Measurements from ENCODE around the gene UNKL. TPM values are rescaled to one million over a fixed set of nuclear protein-coding genes. Genes with fewer than 3 reads are reported as not detected.
"Not testable (repeated sequence)": the region's sequence is repeated elsewhere in the genome, so short reads cannot be mapped to it uniquely, and the experiment has no call there.

Gene UNKL
- total RNA-seq, 1 experiment from 2014 or later, result 112 TPM

- intact Hi-C loops (cut with micrococcal nuclease; ENCODE audit: unreplicated experiment), result no loop called here
- no peaks in the 10 kb centered on the region for H3K36me3 ChIP-seq (ENCODE audit: low read depth)
- ChIA-PET CTCF (no interaction called here), POLR2A (ENCODE audit: unreplicated experiment) (no interaction called here)
- no peak overlapping the region for H3K4me2 ChIP-seq
- no peak overlapping the region for H3K4me3 ChIP-seq
- no peak overlapping the region for H3K27ac ChIP-seq
- no peaks in the 10 kb centered on the region for H3K79me2 ChIP-seq (ENCODE audit: low read depth)
- no peak for DNase-seq
- H2AFZ ChIP-seq, result no peak overlapping the region
- H3K9me3 ChIP-seq (ENCODE audit: insufficient read depth, low read depth), result no peaks in the 10 kb centered on the region
- no peaks in the 10 kb centered on the region for H3F3A ChIP-seq (ENCODE audit: insufficient read depth, low read depth)
- H3K27me3 ChIP-seq (ENCODE audit: insufficient read depth, low read depth), result no peaks in the 10 kb centered on the region
- TF ChIP-seq EZH2 (IDR thresholded peaks at IDR 0.05; ENCODE audit: low read depth) (no peak), CTCF (conservative IDR thresholded peaks at IDR 0.05) (no peak)
- no peaks in the 10 kb centered on the region for H3K4me1 ChIP-seq (replicated peaks; ENCODE audit: insufficient read depth)
- H3K9me2 ChIP-seq (ENCODE audit: insufficient read depth), result no peaks in the 10 kb centered on the region
- H4K20me1 ChIP-seq (ENCODE audit: insufficient read depth), result no peaks in the 10 kb centered on the region
- BruUV-seq (replicated peaks), result no TSS peak
Observed at GRCh38 chr16:1443403-1443973, 29.0 kb upstream of the UNKL start.

- Histone ChIP-seq H3K4me2 (no peak overlapping the region), H3K4me3 (no peak overlapping the region), H3K9me3 (ENCODE audit: insufficient read depth, low read depth) (no peaks in the 10 kb centered on the region), H2AFZ (no peak overlapping the region), H3F3A (ENCODE audit: insufficient read depth, low read depth) (no peaks in the 10 kb centered on the region), H3K36me3 (ENCODE audit: low read depth) (no peaks in the 10 kb centered on the region), H3K4me1 (replicated peaks; ENCODE audit: insufficient read depth) (no peaks in the 10 kb centered on the region), H3K9me2 (ENCODE audit: insufficient read depth) (no peaks in the 10 kb centered on the region), H4K20me1 (ENCODE audit: insufficient read depth) (no peaks in the 10 kb centered on the region), H3K27ac (no peak overlapping the region), H3K27me3 (ENCODE audit: insufficient read depth, low read depth) (no peaks in the 10 kb centered on the region), H3K79me2 (ENCODE audit: low read depth) (no peaks in the 10 kb centered on the region)
- intact Hi-C loops (cut with micrococcal nuclease; ENCODE audit: unreplicated experiment), result no loop called here
- POLR2A ChIA-PET (ENCODE audit: unreplicated experiment), result no interaction called here
- no peak for DNase-seq
- BruUV-seq (replicated peaks), result no TSS peak
- CTCF ChIA-PET, result no interaction called here
- TF ChIP-seq CTCF (conservative IDR thresholded peaks at IDR 0.05), result no peak
Observed at GRCh38 chr16:1442697-1443096, 28.2 kb upstream of the UNKL start.

GRCh38 chr16:1441391-1441829, 26.9 kb upstream of the UNKL start:
- no peaks in the 10 kb centered on the region for H3K27me3 ChIP-seq (ENCODE audit: insufficient read depth, low read depth)
- no peak overlapping the region for H2AFZ ChIP-seq
- BruUV-seq (replicated peaks), result no TSS peak
- H3K4me1 ChIP-seq (replicated peaks; ENCODE audit: insufficient read depth), result no peaks in the 10 kb centered on the region
- H3K9me3 ChIP-seq (ENCODE audit: insufficient read depth, low read depth), result no peaks in the 10 kb centered on the region
- CTCF ChIA-PET, result interaction anchor here (0.5 kb wide), 1 partner anchor 382 kb away, joined by 6 read pairs; no protein-coding TSS in a partner anchor
- H3K4me2 ChIP-seq, result no peak overlapping the region
- POLR2A ChIA-PET (ENCODE audit: unreplicated experiment), result no interaction called here
- no peaks in the 10 kb centered on the region for H3F3A ChIP-seq (ENCODE audit: insufficient read depth, low read depth)
- TF ChIP-seq EZH2 (IDR thresholded peaks at IDR 0.05; ENCODE audit: low read depth), result no peak
- TF ChIP-seq CTCF (conservative IDR thresholded peaks at IDR 0.05), result no peak
- no peak for DNase-seq
- no peak overlapping the region for H3K4me3 ChIP-seq
- H3K27ac ChIP-seq, result no peak overlapping the region
- H3K79me2 ChIP-seq (ENCODE audit: low read depth), result no peaks in the 10 kb centered on the region
- intact Hi-C loops (cut with micrococcal nuclease; ENCODE audit: unreplicated experiment), result no loop called here
- no peaks in the 10 kb centered on the region for H4K20me1 ChIP-seq (ENCODE audit: insufficient read depth)
- H3K9me2 ChIP-seq (ENCODE audit: insufficient read depth), result no peaks in the 10 kb centered on the region
- H3K36me3 ChIP-seq (ENCODE audit: low read depth), result no peaks in the 10 kb centered on the region

DNA sequence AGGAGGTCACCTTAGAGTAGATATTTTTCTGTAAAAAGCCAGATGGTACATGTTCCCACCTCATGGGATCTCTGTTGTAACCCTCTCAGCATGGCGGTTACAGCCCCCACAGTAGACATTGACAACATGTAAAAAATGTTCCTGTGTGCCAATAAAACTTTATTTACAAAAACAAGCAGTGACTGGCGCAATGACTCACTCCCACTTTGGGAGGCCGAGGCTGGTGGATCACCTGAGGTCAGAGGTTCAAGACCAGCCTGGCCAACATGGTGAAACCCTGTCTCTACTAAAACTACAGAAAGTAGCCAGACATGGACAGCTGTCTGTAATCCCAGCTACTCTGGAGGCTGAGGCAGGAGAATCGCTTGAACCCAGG, 25.2 kb upstream of the UNKL start:
- CTCF ChIA-PET, result interaction anchor here (0.7 kb wide), 1 partner anchor 1089 kb away, joined by 12 read pairs; no protein-coding TSS in a partner anchor
- H3K4me1 ChIP-seq (replicated peaks; ENCODE audit: insufficient read depth); H3K79me2 ChIP-seq (ENCODE audit: low read depth); H3K4me3 ChIP-seq; H3K9me2 ChIP-seq (ENCODE audit: insufficient read depth); DNase-seq; H3K27ac ChIP-seq; BruUV-seq (replicated peaks); intact Hi-C loops (cut with micrococcal nuclease; ENCODE audit: unreplicated experiment); H4K20me1 ChIP-seq (ENCODE audit: insufficient read depth); H2AFZ ChIP-seq; H3K9me3 ChIP-seq (ENCODE audit: insufficient read depth, low read depth); H3K36me3 ChIP-seq (ENCODE audit: low read depth); H3K27me3 ChIP-seq (ENCODE audit: insufficient read depth, low read depth); H3K4me2 ChIP-seq; POLR2A ChIA-PET (ENCODE audit: unreplicated experiment); H3F3A ChIP-seq (ENCODE audit: insufficient read depth, low read depth): not testable (repeated sequence)

Measured in PC-9 (cell line).